GM19239 (cell line): ENCODE measurements around the gene EXOC4.

Experiments used
- DNase-seq: peaks from one replicate; pipeline ENCODE4 v3.0.0; 2011; ENCODE audit warnings: low spot score; ENCODE audit not compliant: insufficient read length
- FAIRE-seq: peaks from 2 replicates; lab custom pipeline; 2011; peaks lifted over from hg19 to GRCh38; lab: Jason Lieb, UNC

EXOC4 gene

DNA sequence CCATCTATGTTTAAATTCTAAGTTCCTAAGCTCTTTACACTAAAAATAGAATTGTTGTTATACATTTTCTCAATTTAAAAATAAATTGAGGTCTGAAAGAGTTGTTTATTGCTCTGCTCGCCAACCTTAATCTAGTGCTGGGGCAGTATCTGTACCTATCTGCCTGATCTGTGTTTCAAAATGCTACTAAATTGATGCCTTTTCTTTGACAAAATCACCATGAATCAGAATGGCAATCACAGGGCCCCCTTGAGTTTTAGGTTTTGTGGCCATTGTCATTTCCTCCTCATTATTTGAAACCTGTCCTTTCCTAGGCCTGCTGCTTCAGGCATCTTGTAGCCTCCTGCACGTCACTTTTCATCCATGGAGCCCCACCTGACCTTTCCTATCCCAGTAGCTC is 301.5 kb downstream of the EXOC4 start:
- FAIRE-seq (no peak), DNase-seq (no peak)

DNA sequence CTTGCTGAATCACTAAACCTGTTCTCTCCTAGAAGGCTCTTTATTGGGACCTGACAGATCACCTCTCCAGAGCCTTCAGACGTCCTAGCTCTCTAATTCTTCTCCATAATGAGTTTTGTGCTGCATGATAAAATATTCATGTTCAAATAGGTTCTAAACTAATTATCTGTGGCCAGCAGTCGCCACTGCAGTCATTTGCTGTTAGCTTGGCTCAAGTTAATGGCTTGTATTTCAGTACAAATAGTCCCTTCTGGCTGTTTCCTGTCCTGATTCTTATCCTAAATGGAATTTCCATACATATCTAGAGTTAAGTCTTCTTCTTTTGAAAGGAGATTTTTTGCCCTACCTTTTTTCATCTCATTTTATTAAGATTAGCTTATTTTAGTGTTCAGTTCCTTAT is 303.2 kb downstream of the EXOC4 start:
- no peak for FAIRE-seq
- DNase-seq: no peak

DNA sequence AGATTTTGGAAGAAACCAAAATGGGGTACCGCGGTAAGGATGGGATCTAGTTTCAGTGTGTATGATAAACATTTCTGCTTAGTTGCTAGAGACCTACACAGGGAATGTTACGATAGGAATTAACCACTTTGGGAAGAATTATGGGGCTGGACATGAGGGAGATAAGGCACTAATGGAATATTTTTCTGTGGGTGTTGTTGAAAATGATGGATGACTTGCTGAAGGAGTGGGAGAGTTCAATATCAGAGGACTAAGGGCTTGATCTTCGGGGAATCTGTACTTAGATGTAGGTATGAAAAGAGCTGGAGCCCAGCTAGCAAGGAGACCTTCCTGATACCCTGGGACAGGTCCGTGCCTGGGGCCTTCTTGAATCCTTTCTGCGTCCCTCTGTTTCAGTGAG is 303.7 kb downstream of the EXOC4 start:
- DNase-seq (no peak), FAIRE-seq (no peak)

DNA sequence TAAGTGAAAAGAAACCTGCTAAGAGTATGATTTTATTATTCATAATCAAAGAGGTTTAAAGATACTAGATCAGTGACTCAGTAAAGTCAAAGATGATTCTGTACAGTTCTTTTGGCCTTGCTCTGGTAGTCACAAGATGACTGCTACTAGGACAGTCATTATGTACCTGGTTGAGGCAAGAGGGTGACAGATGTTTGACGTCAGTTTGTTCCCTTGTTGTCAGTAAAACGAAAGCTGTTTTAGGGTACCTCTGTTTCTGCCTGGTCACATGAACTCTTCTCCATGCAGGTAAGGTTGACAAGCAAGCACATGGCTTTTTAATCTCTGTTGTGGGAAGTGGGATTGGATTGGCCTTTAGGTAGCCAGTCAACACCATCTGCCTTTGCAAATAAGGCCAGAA is 308.0 kb downstream of the EXOC4 start:
- no peak for FAIRE-seq

DNA sequence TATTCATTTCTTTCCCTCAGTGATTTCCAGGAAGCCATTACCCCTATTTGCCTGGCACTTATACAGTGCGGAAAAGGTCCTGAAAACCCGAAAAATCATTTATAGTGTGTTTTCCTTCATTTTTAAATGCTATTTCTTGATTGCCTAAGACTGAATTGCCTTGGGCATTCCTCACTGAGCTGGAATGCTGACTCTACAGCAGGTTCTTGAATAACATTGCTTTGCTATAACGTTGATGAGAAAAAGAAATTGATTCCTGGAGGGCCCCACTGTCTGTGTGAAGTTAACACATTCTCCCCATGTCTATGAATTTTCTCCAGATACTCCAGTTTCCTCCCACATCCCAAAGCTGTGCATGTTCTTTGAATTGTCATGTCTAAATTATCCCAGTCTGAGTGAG is 308.5 kb downstream of the EXOC4 start:
- FAIRE-seq (no peak), DNase-seq (no peak)

More for the DNA sequence above, 308.0 kb downstream of the EXOC4 start:
- DNase-seq: no peak

DNA sequence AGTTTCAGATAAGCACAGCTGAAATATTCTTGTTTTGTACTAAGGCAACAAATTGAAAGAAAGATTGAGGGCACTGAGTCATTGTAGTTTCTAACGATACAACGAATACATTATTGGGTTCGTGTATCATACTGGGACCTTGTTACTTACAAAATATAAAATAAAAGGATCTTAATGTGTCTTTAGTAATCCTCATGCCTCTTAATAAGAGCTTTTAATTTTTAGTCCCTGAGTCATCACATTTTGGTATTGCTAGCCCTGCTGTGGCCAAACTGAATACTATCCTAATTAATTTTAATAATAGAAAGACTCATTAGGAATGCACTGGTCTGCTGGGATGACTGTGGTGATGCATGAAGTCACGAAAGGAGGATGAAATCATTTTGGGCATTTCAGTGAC is 309.7 kb downstream of the EXOC4 start:
- FAIRE-seq (no peak), DNase-seq (no peak)

DNA sequence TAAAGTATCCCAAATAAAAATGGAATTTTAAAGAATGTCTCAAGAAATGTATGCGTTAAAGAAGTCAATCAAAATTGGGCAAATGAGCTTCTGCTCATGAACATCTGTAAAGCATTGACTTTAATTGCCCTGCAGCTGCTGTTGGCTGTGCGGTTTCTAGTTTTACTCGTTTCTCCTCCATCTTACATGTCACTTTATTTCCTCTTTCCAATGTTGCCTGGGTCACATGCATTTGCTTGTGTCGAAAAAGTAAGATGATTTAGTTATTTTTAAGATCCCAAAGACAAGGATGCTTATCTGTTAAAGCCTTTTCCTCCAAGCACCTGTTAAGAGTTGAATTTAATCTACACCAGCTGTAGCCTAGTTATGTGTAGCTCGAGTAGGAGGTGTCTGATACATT is 310.4 kb downstream of the EXOC4 start:
- no peak for FAIRE-seq
- no peak for DNase-seq

DNA sequence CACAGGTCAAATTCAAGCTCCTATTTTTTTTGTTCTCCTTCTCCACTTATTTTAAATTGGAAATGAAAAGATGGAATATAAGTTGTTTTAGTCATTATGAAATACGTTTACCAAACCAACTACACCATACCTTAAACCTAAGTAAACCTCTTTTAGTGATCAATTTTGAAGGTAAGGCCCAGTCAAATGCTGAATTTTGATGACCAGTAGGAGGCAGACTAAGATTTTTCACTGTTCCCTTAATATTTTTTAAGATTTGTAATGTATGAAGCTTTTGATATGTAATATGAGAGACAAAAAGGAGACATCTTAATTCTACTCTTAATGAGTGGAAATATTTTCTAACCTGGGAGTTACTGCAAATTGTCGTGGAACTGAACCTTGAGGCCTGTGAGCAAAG is 311.6 kb downstream of the EXOC4 start:
- no peak for DNase-seq
- FAIRE-seq: no peak

DNA sequence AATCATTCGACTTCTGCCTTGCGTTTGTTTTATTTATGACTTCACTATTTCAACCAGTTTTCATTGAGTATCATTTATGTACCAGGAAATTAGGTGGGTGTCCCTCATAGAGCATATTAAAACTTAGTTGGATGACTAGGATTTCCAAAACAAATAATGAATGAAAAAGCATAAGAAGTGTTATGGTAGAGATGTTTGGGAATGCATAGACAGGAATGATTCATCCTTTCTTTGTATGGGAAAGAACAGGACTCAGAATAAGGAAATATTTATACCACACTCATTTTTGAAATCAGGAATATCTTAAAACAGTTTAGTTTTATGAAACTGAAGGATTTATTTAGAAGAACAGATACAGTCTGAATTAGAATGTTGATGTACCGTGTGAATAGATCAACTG is 315.7 kb downstream of the EXOC4 start:
- no peak for DNase-seq
- FAIRE-seq: no peak

DNA sequence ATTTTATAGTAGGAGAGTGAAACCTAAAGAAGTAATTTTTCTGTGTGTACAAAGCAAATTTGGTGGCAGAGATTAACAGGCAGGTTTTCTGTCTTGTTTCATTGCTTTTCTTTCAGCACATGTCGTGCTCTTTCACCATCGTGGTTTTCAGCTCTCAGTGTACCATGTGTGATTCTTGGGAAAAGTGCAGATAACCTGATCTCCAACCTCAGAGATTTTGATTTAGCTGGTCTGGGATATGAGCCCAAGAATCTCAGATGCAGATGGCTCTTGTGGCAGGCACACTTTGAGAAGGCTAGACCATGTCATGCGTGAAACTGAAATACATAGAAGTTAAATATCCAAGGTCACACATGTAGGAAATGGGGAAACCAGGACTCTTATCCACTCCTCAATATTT is 317.4 kb downstream of the EXOC4 start:
- no peak for DNase-seq
- no peak for FAIRE-seq

DNA sequence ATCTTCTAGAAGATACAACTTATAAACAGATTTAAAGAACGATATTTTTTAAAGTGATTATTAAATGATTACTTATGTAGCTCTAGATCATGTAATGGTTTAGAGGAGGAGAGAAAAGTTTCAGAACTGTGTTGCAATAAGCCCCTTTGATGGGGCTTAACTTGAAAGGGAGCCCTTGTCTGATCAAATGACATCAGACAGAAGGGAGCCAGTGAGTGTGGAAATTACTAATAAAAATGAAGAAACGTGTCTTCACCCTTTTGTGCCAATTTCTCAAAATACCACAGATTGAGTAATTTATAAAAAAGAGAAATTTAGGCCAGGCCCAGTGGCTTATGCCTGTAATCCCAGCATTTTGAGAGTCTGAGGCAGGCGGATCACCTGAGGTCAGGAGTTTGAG is 318.2 kb downstream of the EXOC4 start:
- DNase-seq (no peak), FAIRE-seq (no peak)

DNA sequence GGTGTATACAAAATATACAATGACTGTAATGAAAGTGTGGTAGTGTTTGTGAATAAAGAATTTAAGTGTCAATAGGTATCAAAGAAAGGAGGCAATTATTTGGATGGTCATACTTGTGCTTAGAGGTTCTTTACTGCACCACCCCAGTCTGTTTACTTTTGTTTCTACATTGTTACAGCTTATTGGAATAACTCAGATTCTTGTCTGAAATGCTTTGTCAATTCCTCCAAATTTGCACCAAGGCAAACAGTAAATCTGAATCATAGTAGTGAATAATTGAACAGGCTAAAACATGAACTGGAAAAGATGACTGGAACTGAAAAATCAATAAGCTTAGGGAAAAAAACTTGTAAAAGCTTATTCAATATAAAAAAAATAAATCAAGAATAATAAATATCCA is 319.2 kb downstream of the EXOC4 start:
- DNase-seq: no peak

DNA sequence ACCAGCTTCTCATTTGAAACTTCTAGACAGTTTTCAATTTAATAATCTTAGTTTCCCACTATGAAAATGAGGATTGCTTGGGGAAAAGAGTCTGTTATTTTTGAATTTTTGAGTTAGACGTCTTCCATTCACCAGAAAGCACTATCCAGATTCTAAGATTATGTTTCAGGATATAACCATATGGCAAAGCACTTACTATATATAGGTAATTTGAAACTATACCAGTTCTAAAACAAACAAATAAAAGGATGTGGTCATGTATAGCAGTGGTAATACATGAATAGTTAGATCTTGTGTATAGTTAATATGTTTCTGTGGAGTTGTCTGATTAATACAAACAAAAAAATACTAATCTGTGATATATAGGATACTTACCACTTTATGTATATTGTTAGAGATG is 320.0 kb downstream of the EXOC4 start:
- FAIRE-seq: no peak
- DNase-seq: no peak

More for the DNA sequence above, 319.2 kb downstream of the EXOC4 start:
- FAIRE-seq: no peak

DNA sequence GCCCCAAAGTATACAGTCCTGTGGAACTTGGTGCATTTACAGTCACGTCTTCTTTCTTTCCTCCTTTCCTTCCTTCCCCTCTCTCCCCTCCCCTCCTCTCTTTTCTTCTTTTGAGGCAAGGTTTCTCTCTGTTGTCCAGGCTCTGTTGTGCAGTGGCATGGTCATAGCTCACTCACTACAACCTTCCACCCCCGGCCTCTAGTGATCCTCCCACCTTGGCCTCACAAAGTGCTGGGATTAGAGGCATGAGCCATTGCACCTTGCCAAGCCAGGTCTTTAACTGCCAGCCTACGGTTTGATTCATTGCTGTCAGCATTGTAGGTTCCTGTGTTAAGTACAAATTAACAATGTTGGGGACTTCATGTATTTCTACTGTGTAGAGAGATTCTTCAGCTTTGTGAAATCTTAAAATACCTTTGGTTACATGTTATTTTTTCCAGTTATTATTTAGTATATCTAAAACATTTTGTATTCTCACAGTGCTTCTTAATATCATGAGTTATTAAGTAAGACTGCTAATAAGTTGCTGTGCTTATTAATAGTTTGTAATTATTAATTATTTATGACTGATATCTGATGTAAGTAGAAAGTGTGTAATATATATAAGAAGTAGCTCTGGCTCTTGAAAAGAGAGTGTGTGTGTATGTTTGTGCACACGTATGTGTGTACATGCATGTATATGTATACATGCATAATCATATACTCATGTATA is 320.8 kb downstream of the EXOC4 start:
- no peak for FAIRE-seq

DNA sequence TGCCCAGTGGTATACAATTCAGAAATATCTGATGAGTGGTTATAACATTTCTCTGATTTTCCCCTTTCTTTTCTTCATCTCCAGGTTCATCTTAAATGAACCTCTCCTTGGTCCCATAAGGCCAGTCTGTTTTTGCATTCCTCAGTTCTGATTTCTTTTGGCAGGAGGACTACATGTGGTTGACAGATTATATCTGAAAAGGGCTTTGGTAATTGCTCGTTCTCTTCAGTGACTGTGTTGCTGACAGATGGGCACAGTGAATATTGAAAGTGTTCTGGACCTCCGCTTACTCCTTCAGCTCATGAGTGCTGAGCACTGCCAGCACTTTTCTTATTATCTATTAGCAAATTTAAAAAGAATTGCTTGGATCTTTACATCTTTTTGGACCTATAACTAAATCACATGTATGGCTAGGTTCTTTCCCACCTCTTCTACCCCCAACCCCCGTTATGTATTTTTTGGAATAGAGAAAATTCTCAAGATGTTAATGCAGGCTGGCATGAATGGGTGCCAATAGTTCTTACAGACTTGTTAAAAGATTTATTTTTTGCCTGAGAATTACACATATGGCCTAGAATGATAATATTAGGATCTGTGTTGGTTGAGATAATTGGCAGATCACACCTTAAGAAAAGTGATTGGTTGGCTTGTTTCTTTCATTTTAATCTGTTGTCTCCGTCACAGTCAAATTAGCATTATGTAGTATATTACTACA is 323.0 kb downstream of the EXOC4 start:
- DNase-seq (no peak), FAIRE-seq (no peak)

More for the DNA sequence above, 320.8 kb downstream of the EXOC4 start:
- no peak for DNase-seq

DNA sequence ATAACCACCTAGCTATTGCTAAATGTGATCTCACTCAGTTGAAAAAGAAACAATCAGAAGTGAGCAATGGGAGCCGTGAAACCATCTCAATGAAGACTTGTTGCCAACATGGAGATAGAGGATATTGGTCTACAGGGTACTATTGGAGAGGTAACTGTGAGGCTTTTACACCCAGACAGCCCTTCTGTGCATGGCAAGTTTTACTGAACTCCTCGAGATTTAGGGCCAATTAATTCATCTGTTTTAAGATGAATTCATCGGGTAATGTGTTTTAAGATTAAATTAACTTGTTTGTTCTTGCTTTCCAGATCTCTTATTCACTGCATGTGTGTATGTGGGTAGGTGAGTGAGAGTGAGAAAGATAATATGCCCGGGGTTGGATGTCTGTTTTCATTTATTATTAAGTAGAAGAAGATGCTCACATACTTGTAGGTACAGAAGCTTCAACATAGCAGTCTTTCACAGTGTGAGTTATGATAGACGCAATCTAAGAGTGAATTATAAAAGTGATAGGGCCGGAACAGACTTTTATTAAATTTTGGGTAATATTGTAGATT is 323.8 kb downstream of the EXOC4 start:
- FAIRE-seq (no peak), DNase-seq (no peak)

DNA sequence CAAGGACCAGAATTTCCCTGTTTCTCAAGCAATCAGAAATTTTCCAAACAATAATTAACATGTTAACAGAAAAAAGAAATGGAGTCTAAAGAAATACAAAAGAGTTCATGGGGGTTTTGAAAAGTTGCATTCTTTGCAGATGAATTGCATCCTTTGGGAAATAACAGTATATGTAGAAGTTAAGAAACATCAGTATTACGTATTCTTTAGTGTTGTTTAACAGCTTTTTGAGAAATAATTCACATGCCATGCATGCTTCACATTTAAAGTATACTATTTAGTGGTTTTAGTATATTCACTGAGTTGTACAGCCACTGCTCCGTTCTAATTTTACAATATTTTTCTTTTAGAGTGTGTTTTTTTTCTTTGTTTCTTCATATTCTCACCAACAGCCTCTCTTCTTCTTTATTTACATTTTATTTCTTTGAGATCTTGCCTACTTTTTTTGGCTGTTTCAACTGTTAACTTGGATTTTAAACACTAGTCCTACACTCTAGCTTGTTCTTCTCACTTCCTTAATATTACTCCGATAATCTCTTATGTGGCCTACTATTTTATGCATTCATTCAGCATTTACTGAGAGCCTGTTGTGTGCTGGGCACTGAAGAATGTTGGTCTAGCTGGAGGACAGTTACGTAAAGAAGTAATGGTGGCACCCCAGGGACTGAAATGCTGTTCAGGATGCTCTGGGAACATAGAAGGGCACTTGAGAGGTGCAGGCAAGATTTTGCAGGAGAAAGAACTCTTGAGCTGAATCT is 330.1 kb downstream of the EXOC4 start:
- DNase-seq: no peak
- no peak for FAIRE-seq

DNA sequence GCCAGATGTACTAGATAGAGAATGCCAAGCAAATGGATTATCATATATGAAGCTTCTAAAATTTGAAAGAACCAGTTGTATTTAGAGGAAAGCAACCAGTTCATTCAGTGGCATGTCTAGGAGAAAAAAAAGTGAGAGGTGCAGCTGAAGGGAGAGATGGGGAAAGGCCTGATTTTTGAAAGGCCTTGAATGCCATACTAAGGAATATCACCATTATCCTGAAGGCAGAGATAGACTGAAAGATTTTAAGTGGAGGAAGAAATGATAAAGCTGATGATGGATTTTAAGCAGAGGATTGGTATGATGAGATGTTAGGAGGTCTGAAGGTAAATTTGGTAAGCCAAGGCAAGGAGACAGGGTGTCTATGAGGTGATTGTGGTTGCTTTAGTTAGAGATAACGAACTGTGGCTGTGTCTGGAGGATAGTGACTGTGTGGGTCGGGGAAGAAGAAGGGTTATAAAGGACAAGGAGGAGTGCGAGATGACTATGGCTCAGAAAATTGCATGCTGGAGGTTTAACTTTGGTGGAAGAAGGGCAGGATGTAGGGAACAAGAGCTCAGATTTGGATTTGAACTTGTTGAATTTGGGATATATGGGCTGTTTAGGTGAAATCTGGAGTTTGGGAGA is 330.8 kb downstream of the EXOC4 start:
- FAIRE-seq (no peak), DNase-seq (no peak)

DNA sequence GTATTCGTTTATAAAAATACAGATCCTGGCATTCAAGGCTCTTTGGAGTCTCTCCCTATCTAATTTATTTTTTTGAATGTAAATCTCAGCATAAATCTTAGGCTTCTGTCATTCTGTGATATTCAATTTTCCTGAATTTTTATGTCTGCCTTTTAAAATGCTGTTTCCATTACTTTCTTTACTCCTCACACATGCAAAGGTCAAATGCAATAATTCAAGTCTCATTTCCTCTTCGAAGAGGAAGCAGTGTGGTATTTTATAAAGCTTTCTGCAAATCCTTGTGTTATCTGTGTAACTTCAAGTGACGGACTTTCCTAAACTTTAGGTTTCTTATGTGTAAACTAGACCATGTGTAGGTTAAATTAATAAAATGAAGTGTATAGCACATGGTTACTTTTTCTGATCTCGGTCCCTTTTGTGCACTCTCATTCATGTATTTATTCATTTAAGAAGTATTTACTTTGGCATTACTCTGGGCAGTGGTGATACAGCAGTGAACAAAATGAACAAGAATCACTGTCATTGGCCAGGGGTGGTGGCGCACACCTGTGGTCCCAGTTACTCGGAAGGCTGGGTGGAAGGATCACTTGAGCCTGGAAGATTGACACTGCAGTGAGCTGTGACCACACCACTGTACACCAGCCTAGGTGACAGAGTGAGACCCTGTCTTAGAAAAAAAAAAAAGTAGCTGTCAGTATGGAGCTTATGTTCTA is 332.2 kb downstream of the EXOC4 start:
- DNase-seq (no peak), FAIRE-seq (no peak)

DNA sequence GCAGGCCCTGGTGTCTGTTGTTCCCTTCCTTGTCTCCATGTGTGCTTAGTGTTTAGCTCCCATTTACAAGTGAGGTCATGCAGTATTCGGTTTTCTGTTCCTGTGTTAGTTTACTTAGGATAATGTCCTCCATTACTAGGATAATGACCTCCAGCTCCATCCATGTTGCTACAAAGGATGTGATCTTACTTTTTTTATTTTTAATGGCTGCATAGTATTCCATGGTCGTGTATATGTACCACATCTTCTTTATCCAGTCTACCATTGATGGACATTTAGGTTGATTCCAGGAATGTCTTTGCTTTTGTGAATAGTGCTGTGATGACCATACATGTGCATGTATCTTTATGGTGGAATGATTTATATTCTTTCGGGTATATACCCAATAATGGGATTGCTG is 333.4 kb downstream of the EXOC4 start:
- DNase-seq (no peak), FAIRE-seq (no peak)
